MG63 (cell line): ENCODE measurements around the gene NCS1. TPM values are rescaled to one million over a fixed set of nuclear protein-coding genes. Genes with fewer than 3 reads are reported as not detected.

Experiments
- DNase-seq: peaks from one replicate; pipeline ENCODE4 v3.0.0-alpha.2; 2020
- H3K27me3 ChIP-seq: fragments of 250-450 bp; sonication (Bioruptor Pico); 2 replicates; pipeline ENCODE4 v1.5.1; 2020; ENCODE audit warnings: mild to moderate bottlenecking, moderate library complexity
- H3K36me3 ChIP-seq: fragments of 250-450 bp; sonication (Bioruptor Pico); 2 replicates; pipeline ENCODE4 v1.5.1; 2020; ENCODE audit warnings: mild to moderate bottlenecking, moderate library complexity
- H3K4me3 ChIP-seq: fragments of 250-450 bp; sonication (Bioruptor Pico); 2 replicates; pipeline ENCODE4 v1.5.1; 2020; ENCODE audit warnings: mild to moderate bottlenecking, moderate library complexity
- H3K9me3 ChIP-seq: fragments of 250-450 bp; sonication (Bioruptor Pico); 2 replicates; pipeline ENCODE4 v1.5.1; 2020; ENCODE audit warnings: mild to moderate bottlenecking, moderate library complexity
- total RNA-seq: library from RNA; depleted of rRNA; stranded (reverse); fragments of >200 nt; shearing (Covaris generic); gene quantifications from 2 replicates; pipeline ENCODE4 v1.2.3, GENCODE V29; 2014; ENCODE audit warnings: low replicate concordance

NCS1 gene
- total RNA-seq, 1 experiment from 2014 or later, result 34.4 TPM

DNA sequence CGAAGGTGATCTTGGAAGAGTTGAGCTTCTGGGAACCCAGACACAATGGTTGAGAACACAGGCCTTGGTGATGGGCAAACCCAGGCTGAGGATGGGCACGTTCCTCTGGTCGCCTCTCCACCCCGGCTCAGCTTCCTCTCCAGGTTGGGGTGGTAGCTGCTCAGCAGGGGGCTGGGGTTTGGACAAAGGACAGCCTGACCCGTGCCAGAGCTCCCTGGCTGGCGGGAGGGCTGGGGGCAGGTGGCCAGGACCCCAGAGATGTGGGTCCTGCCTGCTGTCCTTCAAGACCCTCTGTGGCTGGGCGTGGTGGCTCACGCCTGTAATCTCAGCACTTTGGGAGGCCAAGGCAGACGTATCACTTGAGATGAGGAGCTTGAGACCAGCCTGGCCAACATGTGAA, 25.2 kb downstream of the NCS1 start:
- H3K27me3 ChIP-seq, result no peaks in the 10 kb centered on the region
- DNase-seq, result no peak
- no peaks in the 10 kb centered on the region for H3K9me3 ChIP-seq
- no peaks in the 10 kb centered on the region for H3K36me3 ChIP-seq
- no peak overlapping the region for H3K4me3 ChIP-seq

DNA sequence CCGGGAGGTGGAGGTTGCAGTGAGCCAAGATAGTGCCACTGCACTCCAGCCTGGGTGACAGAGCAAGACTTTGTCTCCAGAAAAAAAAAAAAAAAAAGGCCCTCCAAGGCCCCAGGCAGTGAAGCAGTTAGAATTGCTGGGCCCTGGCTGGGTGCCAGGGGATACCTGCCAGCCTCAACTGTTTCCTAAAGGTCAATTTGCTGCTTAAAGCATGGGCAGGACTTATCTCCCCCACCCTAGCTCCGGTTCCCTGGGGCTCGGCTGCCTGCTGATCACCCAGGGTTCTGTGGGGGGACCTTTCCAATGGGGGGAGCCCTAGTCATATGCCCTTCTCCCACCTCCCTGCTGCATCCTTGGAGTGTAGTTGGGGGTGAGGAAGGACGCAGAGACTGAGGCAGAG, 25.7 kb downstream of the NCS1 start:
- no peaks in the 10 kb centered on the region for H3K27me3 ChIP-seq
- H3K36me3 ChIP-seq, result no peaks in the 10 kb centered on the region
- no peak for DNase-seq
- no peaks in the 10 kb centered on the region for H3K9me3 ChIP-seq
- no peak overlapping the region for H3K4me3 ChIP-seq

DNA sequence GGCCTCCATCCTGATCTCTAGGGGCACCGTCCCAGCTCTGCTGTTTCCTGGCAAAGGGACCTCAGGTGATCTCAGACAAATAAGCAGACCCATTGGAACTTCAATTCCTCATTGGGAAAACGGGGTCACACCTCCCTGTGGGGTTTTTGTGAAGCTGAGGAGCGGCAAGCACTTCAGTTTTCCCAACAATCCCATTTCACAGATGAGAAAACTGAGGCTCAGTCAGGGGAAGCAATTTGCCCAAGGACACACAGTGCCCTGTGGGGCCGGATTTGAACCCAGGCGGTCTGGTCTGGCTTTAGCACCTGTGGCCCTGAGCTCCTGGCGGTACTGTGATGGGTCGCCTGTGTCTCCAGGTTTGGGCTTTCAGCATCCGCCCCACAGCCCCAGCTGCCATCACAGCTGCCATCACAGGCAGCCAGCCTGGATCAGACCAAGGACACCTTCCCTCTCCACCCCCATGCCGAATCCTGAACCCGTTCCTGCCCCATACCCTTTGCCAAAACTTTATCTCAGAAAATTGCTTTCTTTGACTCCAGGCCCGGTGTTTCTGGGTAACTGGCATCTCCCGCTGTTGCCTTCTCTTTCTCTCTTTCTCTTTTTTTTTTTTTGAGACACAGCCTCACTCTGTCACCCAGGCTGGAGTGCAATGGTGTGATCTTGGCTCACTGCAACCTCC, 26.4 kb downstream of the NCS1 start:
- Histone ChIP-seq H3K4me3 (no peak overlapping the region), H3K27me3 (no peaks in the 10 kb centered on the region), H3K9me3 (no peaks in the 10 kb centered on the region), H3K36me3 (no peaks in the 10 kb centered on the region)
- peak; percentile 51 for DNase-seq

DNA sequence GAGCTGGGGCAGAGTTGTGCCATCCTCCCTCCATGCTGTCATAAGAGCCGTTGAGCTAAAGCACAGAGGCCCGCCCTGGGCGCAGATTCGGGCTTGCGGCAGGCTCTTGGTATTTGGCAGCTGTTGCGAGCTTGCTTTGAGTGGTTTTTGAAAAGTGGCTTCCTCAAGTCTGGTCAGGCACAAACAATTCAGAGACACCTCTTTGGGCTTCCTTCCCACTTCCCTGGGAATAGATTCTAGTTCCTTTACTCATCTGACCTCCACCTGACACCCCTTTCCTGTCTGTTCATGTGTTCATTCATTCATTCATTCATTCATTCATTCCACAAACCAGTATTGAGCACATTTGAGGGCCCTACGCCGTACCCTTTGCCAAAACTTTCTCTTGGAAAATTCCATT, 27.4 kb downstream of the NCS1 start:
- DNase-seq, result peak; percentile 32
- H3K36me3 ChIP-seq, result no peaks in the 10 kb centered on the region

DNA sequence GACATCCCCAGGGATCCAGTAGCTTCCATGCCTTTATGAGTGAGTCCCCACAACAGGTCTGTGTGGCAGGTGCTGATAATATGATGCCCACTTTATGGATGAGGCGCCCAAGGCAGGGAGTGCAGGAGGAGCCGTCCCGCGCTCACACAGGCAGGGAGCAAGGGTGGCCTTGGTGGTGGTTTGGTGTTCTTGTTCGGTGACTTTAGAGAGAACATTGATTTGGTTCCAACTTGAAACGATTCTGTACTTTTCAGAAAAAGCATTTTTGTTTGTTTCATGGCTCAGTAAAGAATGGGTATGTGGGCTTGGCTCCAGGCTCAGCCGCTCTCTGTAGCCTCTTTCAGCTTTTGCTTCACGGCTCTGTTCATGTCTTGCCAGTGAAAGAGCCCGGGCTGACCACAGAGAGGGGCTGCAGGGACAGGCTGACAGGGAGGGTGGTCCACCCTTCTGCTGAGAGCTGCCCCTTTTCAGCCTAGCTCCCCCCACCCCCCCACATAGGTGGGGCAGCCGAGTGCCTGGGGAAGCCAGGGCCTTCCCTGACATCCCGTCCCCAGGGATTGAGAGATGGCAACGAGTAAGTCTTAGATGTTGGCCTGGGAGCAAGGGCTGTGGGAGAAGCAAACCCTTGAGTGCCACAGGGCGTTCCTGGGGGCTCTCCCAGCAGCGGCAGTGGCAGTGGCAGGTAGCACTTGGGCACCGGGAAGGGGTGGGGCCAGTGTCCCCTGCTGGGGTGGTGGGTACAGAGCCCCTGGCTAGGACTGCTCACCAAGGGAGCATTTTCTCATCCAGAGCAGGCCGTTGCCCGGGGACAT, 28.0 kb downstream of the NCS1 start:
- no peaks in the 10 kb centered on the region for H3K27me3 ChIP-seq
- H3K4me3 ChIP-seq, result no peak overlapping the region
- no peaks in the 10 kb centered on the region for H3K9me3 ChIP-seq
- no peak for DNase-seq
- H3K36me3 ChIP-seq, result no peaks in the 10 kb centered on the region

More for the DNA sequence above, 27.4 kb downstream of the NCS1 start:
- Histone ChIP-seq H3K4me3 (no peak overlapping the region), H3K9me3 (no peaks in the 10 kb centered on the region), H3K27me3 (no peaks in the 10 kb centered on the region)

DNA sequence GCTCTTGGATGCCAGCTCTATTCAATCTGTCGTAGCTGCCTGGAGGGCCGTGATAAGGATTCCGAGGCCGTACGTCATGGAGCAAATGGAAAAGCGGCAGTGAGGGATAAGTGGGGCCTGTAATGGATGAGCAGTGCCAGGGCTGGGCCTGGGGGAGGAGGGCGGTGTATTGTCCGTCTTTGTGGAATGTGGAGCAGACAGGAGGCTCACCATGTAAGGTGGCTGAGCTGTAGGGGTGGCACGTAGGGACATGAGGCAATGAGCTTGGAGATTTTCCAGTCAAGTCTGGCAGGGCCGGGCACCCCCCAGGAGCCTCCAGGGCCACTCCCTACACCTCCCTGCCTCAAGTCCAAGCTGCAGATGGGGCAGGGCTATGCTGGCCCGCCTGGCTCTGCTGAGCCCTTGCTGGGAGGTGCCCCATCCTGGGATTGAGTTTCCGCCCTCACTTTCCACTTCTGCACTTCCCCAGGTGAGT, 29.2 kb downstream of the NCS1 start:
- H3K9me3 ChIP-seq, result no peaks in the 10 kb centered on the region
- DNase-seq, result no peak
- H3K4me3 ChIP-seq, result no peak overlapping the region

DNA sequence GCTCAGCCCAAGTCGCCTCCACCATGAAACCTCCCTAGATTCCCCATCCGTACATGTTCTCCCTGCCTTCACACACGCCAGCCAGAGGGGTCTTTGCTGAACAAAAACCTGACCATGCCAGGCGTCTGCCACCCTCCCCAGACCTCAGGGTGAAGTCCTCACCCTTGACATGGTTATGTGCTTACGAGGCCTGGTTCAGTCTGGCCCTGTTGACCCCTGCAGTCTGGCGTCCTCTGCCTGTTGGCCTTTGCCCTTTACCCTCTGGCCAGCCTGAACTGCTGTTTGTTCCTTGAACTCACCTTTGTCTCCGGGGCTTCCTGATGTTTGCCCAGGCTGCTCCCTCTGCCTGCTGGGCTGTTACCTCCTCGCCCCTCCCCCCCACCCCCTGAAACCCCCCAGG, 29.8 kb downstream of the NCS1 start:
- no peak for DNase-seq
- H3K4me3 ChIP-seq, result no peak overlapping the region
- H3K36me3 ChIP-seq, result no peaks in the 10 kb centered on the region
- no peaks in the 10 kb centered on the region for H3K9me3 ChIP-seq
- H3K27me3 ChIP-seq, result no peaks in the 10 kb centered on the region

More for the DNA sequence above, 29.2 kb downstream of the NCS1 start:
- H3K27me3 ChIP-seq, result no peaks in the 10 kb centered on the region
- H3K36me3 ChIP-seq, result no peaks in the 10 kb centered on the region

DNA sequence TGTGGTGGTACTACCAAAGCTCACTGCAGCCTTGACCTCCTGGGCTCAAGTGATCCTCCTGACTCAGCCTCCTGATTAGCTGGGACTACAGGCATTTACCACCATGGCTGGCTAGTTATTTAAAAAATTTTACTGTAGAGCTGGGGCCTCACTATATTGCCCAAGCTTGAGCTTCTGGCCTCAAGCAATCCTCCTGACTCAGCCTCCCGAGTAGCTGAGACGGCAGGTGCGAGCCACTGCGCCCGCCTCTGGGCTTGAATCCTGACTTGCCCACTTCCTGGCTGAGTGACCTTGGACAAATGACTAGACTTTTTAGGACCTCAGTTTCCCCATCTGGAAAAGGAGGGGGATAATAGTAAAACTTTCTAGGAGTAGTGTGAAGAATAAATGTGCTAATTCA, 32.1 kb downstream of the NCS1 start:
- Histone ChIP-seq H3K4me3 (no peak overlapping the region), H3K27me3 (no peaks in the 10 kb centered on the region), H3K36me3 (no peaks in the 10 kb centered on the region), H3K9me3 (no peaks in the 10 kb centered on the region)
- DNase-seq, result no peak

DNA sequence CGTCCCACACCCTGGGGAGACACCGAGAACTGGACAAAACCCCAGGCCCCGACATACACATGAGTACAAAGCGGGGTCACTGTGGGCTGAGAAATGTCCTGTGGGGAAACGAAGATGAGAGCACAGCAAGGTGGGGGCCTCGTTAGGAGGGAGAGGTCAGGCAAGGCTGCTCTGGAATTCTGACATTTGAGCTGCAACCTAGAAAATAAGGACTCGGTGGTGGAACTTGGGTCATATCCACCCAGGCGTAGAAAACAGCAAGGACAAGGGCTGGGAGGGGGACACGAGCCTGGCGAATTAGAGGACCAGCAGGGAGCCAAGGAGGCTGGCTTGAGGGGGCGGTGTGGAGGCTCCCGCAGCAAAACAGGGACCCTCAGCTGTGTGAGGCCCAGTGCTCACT, 32.8 kb downstream of the NCS1 start:
- Histone ChIP-seq H3K9me3 (no peaks in the 10 kb centered on the region), H3K27me3 (no peaks in the 10 kb centered on the region), H3K36me3 (no peaks in the 10 kb centered on the region), H3K4me3 (no peak overlapping the region)
- no peak for DNase-seq

DNA sequence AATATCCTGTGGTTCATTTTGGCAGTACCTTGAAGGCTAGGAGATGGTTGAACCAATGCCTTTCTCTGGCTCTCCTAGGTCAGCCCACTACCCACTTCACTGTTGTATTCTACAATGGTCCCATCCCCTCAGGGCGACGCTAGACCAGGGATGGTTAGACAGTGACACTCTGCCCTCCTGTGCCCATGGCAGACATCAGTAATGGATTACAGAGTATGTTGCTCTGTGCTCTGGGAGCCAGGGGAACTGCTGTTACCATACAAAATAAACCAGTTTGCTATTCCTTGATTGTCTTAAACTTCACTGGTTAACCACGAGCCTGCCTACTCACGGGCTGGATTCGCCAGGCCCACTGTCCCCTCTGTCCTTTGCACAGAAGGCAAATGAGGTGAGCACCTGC, 33.7 kb downstream of the NCS1 start:
- Histone ChIP-seq H3K4me3 (no peak overlapping the region), H3K9me3 (no peaks in the 10 kb centered on the region), H3K27me3 (no peaks in the 10 kb centered on the region), H3K36me3 (no peaks in the 10 kb centered on the region)
- DNase-seq, result no peak

DNA sequence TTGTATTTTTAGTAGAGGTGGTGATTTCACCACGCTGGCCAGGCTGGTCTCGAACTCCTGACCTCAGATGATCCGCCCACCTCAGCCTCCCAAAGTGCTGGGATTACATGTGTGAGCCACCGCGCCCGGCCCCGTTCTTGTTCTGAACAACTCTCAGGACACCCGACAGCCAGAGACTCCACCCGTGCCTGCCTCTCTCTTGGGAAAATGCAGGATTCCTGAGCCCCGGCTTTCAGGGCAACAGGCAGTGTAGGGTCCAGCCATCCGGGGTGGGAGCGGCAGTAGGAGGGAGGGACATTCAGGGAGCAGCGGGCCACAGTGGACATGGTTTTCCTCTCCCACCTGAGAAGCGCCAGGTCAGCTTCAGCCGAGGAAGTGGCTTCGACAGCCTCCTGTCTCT, 34.4 kb downstream of the NCS1 start:
- DNase-seq, result no peak
- H3K4me3 ChIP-seq, result no peak overlapping the region
- no peaks in the 10 kb centered on the region for H3K9me3 ChIP-seq
- no peaks in the 10 kb centered on the region for H3K27me3 ChIP-seq
- no peaks in the 10 kb centered on the region for H3K36me3 ChIP-seq

DNA sequence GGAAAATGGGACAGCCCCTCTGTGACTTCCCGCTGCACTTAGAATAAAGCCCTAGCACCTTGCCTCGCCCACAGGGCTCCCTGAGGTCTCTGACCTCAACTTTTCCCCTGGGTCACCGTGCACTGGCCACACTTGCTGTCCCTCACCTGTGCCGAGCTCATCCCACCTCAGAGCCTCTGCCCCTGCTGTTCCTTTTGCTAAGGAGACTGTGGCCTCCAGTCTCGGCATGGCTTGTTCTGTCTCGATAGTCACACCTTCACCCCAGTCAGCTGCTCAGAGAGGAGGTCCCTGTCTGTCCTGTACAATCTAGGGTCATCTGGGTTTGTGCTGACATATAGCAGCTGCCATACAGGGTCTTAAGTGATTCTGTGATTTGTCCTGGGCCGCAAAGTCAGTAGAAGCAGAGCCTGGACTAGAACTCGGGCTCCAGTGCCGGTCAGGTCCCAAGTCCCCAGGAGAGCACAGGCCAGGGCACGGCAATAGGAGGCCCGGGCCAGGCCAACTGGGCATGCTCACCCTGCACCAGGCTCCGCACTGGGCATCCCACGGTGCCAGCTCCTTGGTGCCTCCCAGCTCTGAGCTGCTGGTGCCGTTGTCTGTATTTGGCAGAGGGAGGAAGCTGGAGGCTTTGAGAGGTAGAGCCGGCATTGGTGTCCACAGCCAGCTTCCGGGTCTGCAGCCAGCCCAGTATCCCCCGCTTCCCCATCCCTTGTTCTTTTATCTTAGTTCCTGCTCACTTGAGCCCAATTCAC, 35.2 kb downstream of the NCS1 start:
- H3K36me3 ChIP-seq, result no peaks in the 10 kb centered on the region; the same call in 1 of the 2 replicates
- DNase-seq, result no peak
- H3K4me3 ChIP-seq, result no peak overlapping the region
- no peaks in the 10 kb centered on the region for H3K27me3 ChIP-seq
- H3K9me3 ChIP-seq, result no peaks in the 10 kb centered on the region

DNA sequence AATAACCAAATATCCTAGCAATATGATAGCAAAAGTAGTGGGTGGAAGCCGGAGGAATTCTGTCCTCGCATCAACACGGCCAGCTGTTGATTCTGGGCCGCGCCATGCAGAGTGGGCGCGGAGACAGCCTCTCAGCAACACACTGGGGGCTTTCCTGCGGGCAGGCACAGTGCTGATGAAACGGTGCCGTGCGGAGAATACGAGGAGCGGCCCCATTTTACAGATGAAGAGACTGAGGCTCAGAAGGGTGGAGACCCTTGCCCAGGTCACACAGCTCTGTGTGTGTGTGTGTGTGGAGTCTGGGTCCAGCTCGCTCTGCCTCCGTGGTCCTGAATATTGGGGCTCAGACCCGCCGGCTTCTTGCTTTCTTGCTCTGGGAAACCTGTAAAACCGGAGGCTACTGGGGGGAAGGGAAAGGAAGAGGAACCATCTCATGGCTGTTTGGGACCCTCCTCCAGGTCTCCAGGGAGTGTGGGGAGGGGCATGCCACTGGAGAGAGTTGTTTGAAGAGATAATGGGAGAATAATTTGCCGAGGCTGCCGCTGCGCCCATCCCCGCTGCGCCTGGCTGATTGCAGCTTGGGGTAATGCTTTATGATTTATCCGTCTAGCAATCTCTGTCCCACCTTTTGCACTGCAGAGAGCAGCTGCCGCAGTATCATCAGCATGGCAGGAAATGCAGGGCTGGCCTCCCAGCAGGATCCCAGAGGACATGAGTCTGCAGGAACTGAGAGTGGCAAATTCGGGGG, 36.6 kb downstream of the NCS1 start:
- no peaks in the 10 kb centered on the region; the same call in 1 of the 2 replicates for H3K36me3 ChIP-seq
- no peak overlapping the region for H3K4me3 ChIP-seq
- H3K9me3 ChIP-seq, result no peaks in the 10 kb centered on the region
- no peak for DNase-seq
- H3K27me3 ChIP-seq, result no peaks in the 10 kb centered on the region

DNA sequence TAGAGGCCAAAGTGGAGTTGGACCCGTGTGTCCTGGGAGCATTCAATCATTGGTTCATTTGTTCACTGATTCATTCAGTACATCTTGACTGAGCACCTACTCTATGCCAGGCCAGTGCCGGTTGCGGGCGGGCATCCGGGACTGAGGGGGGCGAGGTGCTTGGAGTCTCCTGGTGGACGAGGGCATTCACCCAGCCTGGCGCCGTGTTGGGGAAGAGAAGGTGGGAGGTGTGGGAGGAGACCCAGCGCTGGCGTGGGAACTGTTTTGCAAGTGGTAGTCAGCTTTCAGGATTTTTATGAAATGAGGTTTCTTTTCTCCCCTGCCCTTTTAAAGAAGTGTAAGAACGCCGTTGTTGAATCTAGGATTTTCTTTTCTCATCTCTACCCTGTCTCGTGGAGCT, 37.2 kb downstream of the NCS1 start:
- DNase-seq, result no peak
- Histone ChIP-seq H3K27me3 (no peaks in the 10 kb centered on the region), H3K4me3 (no peak overlapping the region), H3K36me3 (no peaks in the 10 kb centered on the region; the same call in 1 of the 2 replicates), H3K9me3 (no peaks in the 10 kb centered on the region)

DNA sequence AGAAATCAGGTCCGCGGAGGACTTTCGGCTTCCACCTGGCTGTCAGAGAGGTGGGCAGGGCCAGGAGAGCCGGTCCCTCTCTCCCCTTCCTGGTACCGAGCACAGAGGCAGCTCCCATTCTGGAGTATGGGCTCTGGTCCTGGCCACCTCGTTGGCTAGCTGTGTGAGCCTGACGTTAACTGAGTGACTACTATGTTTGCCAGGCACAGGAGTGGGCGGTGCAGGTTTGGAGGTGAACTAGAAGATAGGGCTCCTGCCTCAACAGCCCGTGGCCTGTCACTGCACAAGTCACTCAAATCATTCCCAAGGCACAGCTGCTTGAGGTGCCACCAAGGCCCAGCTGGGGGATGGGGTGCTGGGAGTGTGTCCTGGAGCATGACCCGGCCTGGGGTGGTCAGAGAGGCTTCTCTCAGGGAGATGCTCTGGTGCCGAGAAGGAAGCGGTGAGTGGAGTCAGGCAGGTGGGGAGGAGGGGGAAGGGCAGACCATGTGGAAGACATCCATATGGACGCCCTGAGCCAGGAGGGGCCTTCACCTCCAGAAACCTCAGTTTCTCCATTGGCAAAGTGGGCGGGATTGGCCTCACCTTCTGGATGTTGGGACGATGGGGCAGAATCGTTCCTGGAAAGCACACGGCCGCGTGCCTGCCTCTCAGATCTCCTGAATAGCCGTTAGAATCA, 39.5 kb downstream of the NCS1 start:
- Histone ChIP-seq H3K4me3 (no peak overlapping the region), H3K27me3 (no peaks in the 10 kb centered on the region), H3K9me3 (no peaks in the 10 kb centered on the region), H3K36me3 (no peaks in the 10 kb centered on the region; the same call in 1 of the 2 replicates)
- no peak for DNase-seq
